ENCODE results near the gene F5. TPM values are rescaled to one million over a fixed set of nuclear protein-coding genes. Genes with fewer than 3 reads are reported as not detected.

Gene F5
- total and polyA plus RNA-seq, 10 of the 15 experiments (the other 5 are each of a cell fraction or from before 2014, with no cell fraction given) = under 0.01 to 3.8 (median 0.40) TPM

DNA sequence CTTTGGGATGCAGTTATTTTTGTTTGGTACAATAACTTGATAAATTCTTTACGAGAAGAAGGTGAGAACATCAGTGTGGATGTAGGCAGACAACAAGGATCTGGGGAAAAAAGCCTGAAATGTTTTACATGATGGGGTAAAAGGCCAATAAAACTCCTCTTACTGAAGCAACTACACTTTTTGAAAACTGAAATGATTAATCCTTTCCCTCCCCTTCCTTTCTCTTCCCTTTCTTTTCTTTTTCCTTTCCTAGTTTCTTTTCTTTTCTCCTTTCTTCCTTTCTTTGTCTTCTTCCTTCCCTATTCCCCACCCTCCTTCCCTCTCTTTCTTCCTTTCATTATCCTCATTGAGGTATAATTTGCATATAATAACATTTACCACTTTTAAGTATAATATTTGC is 24.6 kb downstream of the F5 start:
- intact Hi-C loops (cut with micrococcal nuclease; ENCODE audit: unreplicated experiment) = no loop called here
- in situ Hi-C loops (cut with MboI) = no loop called here
- H3K4me1 ChIP-seq (ENCODE audit: control insufficient read depth, insufficient read depth, low read length) = no peaks in the 10 kb centered on the region
- TF ChIP-seq ZNF274 (IDR thresholded peaks at IDR 0.05; ENCODE audit: insufficient read depth, insufficient read length) (no peak), TCF7 (IDR thresholded peaks at IDR 0.05; ENCODE audit: borderline replicate concordance) (no peak), JUND (IDR thresholded peaks at IDR 0.05; ENCODE audit: low read depth, low read length) (no peak)
- TF ChIP-seq, protein P1, sequence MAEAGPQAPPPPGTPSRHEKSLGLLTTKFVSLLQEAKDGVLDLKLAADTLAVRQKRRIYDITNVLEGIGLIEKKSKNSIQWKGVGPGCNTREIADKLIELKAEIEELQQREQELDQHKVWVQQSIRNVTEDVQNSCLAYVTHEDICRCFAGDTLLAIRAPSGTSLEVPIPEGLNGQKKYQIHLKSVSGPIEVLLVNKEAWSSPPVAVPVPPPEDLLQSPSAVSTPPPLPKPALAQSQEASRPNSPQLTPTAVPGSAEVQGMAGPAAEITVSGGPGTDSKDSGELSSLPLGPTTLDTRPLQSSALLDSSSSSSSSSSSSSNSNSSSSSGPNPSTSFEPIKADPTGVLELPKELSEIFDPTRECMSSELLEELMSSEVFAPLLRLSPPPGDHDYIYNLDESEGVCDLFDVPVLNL (IDR thresholded peaks at IDR 0.05; ENCODE audit: low read depth, low read length) = no peak
- H3K36me3 ChIP-seq (ENCODE audit: control insufficient read depth in 2 of 2, insufficient read depth in 2 of 2, low read length in 1 of 2) = no peaks in the 10 kb centered on the region
- DNase-seq (ENCODE audit: low read depth, low spot score) (no peak), ATAC-seq (no peak), FAIRE-seq (no peak)
- no peak overlapping the region for H2AFZ ChIP-seq (ENCODE audit: control insufficient read depth, low read depth, low read length)
- no peak overlapping the region for H3K4me3 ChIP-seq
- CTCF ChIA-PET = interaction anchor here (0.7 to 1.4 kb wide), 3 partner anchors 9 to 151 kb away, joined by 3 read pairs; no protein-coding TSS in a partner anchor
- no peak overlapping the region for H3K27ac ChIP-seq (ENCODE audit: control insufficient read depth, insufficient read depth)
- WGBS (ENCODE audit: insufficient coverage, insufficient replicate concordance, low lambda C conversion rate, missing lambda C conversion rate) = 70% methylated on average over 1 of the region's 1 CpG
- no TSS peak for BruUV-seq (replicated peaks)
- no peak overlapping the region for H3K9ac ChIP-seq (ENCODE audit: control insufficient read depth, insufficient read depth, low read length)
- SMC1A ChIA-PET (ENCODE audit: uncharacterized antibody, unreplicated experiment) = interaction anchor here (0.6 kb wide), 1 partner anchor 150 kb away, joined by 4 read pairs; no protein-coding TSS in a partner anchor
- no peaks in the 10 kb centered on the region for H3K9me3 ChIP-seq (replicated peaks; ENCODE audit: control insufficient read depth, insufficient read depth, low read length)
- H3K79me2 ChIP-seq (ENCODE audit: control insufficient read depth, insufficient read depth, low read length) = no peaks in the 10 kb centered on the region
- no peak overlapping the region for H3K4me2 ChIP-seq (ENCODE audit: control insufficient read depth, insufficient read depth)
- POLR2A ChIA-PET = interaction anchor here (0.6 kb wide), 1 partner anchor 94 kb away, joined by 4 read pairs; no protein-coding TSS in a partner anchor
- H3K27me3 ChIP-seq (replicated peaks in 1 of 2; ENCODE audit: control insufficient read depth in 2 of 2, insufficient read depth in 2 of 2, low read length in 1 of 2) = no peaks in the 10 kb centered on the region
- H4K20me1 ChIP-seq (ENCODE audit: control insufficient read depth, insufficient read depth) = no peaks in the 10 kb centered on the region
- RAD21 ChIA-PET (ENCODE audit: unreplicated experiment) = no interaction called here

- Histone ChIP-seq H3K27me3 (replicated peaks in 1 of 2; ENCODE audit: control insufficient read depth in 2 of 2, insufficient read depth in 2 of 2, low read length in 1 of 2) (no peaks in the 10 kb centered on the region), H3K27ac (ENCODE audit: control insufficient read depth, insufficient read depth) (no peak overlapping the region), H4K20me1 (ENCODE audit: control insufficient read depth, insufficient read depth) (no peaks in the 10 kb centered on the region), H3K9me3 (replicated peaks; ENCODE audit: control insufficient read depth, insufficient read depth, low read length) (no peaks in the 10 kb centered on the region), H3K9ac (ENCODE audit: control insufficient read depth, insufficient read depth, low read length) (no peak overlapping the region), H3K4me3 (no peak overlapping the region), H3K4me2 (ENCODE audit: control insufficient read depth, insufficient read depth) (no peak overlapping the region), H3K36me3 (ENCODE audit: control insufficient read depth in 2 of 2, insufficient read depth in 2 of 2, low read length in 1 of 2) (no peaks in the 10 kb centered on the region), H3K79me2 (ENCODE audit: control insufficient read depth, insufficient read depth, low read length) (no peaks in the 10 kb centered on the region), H2AFZ (ENCODE audit: control insufficient read depth, low read depth, low read length) (no peak overlapping the region), H3K4me1 (ENCODE audit: control insufficient read depth, insufficient read depth, low read length) (no peaks in the 10 kb centered on the region)
- no TSS peak for BruUV-seq (replicated peaks)
- ChIA-PET CTCF (interaction anchor here (1.3 to 3.0 kb wide), 5 partner anchors 9 to 155 kb away, joined by 3 to 12 read pairs (median 6); no protein-coding TSS in a partner anchor), SMC1A (ENCODE audit: uncharacterized antibody, unreplicated experiment) (interaction anchor here (0.9 to 1.7 kb wide), 3 partner anchors 88 to 192 kb away, joined by 3 to 6 read pairs (median 3); no protein-coding TSS in a partner anchor), RAD21 (ENCODE audit: unreplicated experiment) (no interaction called here), POLR2A (interaction anchor here (0.6 kb wide), 1 partner anchor 250 kb away, joined by 3 read pairs; no protein-coding TSS in a partner anchor)
- in situ Hi-C loops (cut with MboI) = no loop called here
- ATAC-seq (no peak), DNase-seq (ENCODE audit: low read depth, low spot score) (no peak), FAIRE-seq (no peak)
- intact Hi-C loops (cut with micrococcal nuclease; ENCODE audit: unreplicated experiment) = no loop called here
- 42% methylated on average over 5 of the region's 5 CpGs for WGBS (ENCODE audit: insufficient coverage, insufficient replicate concordance, low lambda C conversion rate, missing lambda C conversion rate)
- TF ChIP-seq ETV6 (conservative IDR thresholded peaks at IDR 0.05 in 1 of 2, IDR thresholded peaks at IDR 0.05 in 1 of 2; ENCODE audit: borderline replicate concordance in 1 of 2, low read depth in 1 of 2) (no peak), ZNF687 (IDR thresholded peaks at IDR 0.05) (no peak), USF2 (IDR thresholded peaks at IDR 0.05; ENCODE audit: borderline replicate concordance, low read depth, low read length) (no peak), ZNF622 (IDR thresholded peaks at IDR 0.05) (no peak)
Observed at GRCh38 chr1:169557131-169557530, 29.1 kb downstream of the F5 start.

All from GM12878 (cell line).